Measurements from ENCODE around the gene NAIP.
"Not testable (repeated sequence)": the region's sequence is repeated elsewhere in the genome, so short reads cannot be mapped to it uniquely, and the experiment has no call there.

DNA sequence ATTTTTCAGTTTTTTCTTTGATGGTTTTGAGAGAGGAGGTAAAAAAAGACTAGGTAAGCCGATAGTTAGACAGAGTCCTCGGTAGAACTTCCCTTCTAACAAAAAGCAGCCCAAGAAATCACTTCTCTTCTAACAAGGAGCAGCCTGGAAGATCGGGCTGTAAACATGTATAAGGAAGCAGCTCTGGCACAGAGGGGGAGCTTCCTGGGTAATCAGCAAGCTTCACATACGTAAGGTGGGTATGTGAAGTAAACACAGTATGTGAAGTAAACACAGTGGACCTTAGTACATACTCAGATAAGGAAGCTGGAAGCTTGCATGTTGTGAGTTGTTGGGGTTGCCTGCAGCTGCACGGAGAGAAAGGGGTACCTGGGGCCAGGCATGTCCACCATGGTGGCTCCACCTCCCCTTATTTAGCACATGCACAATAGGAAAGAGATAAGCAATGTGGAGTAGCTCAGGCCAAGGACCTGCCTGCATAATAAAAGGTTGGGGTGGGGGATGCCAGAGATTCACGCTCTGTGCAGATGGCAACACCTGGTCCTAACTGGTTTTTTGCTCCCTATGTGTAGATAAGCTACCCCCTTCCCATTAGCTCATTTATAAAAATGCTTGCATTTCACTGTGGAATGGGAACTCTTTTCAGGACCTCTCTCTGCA, 93.3 kb downstream of the NAIP start:
- TF ChIP-seq, protein P1, sequence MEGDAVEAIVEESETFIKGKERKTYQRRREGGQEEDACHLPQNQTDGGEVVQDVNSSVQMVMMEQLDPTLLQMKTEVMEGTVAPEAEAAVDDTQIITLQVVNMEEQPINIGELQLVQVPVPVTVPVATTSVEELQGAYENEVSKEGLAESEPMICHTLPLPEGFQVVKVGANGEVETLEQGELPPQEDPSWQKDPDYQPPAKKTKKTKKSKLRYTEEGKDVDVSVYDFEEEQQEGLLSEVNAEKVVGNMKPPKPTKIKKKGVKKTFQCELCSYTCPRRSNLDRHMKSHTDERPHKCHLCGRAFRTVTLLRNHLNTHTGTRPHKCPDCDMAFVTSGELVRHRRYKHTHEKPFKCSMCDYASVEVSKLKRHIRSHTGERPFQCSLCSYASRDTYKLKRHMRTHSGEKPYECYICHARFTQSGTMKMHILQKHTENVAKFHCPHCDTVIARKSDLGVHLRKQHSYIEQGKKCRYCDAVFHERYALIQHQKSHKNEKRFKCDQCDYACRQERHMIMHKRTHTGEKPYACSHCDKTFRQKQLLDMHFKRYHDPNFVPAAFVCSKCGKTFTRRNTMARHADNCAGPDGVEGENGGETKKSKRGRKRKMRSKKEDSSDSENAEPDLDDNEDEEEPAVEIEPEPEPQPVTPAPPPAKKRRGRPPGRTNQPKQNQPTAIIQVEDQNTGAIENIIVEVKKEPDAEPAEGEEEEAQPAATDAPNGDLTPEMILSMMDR (conservative IDR thresholded peaks at IDR 0.05), result not testable (repeated sequence)
- TF ChIP-seq EZH2 (IDR thresholded peaks at IDR 0.05; ENCODE audit: low read depth), result not testable (repeated sequence)
